ENCODE measurements around the gene ATP9A.

GRCh38 chr20:51575486-51575885 lies 192.7 kb downstream of the ATP9A start:
- TF ChIP-seq CTCF (IDR thresholded peaks at IDR 0.05; ENCODE audit: low read length) (no peak), EZH2 (IDR thresholded peaks at IDR 0.05; ENCODE audit: borderline replicate concordance, low read length) (no peak)
